Raji (cell line): ENCODE results near the gene WHRN.

Experiments used
- POLR2A ChIP-seq: IDR thresholded peaks from 2 replicates; pipeline ENCODE4 v1.6.1; 2011; ENCODE audit warnings: low read depth, low read length, control low read depth; ENCODE audit not compliant: insufficient read depth

Gene WHRN

GRCh38 chr9:114433086-114433485 lies 72.2 kb downstream of the WHRN start:
- TF ChIP-seq POLR2A = no peak

- TF ChIP-seq POLR2A = no peak
Measured at GRCh38 chr9:114432323-114433067, 72.8 kb downstream of the WHRN start.

GRCh38 chr9:114431770-114432169 lies 73.5 kb downstream of the WHRN start:
- TF ChIP-seq POLR2A = no peak

- TF ChIP-seq POLR2A = no peak
Measured at GRCh38 chr9:114431003-114431402, 74.3 kb downstream of the WHRN start.

GRCh38 chr9:114430457-114430856 lies 74.8 kb downstream of the WHRN start:
- TF ChIP-seq POLR2A = no peak

GRCh38 chr9:114429488-114429887 lies 75.8 kb downstream of the WHRN start:
- TF ChIP-seq POLR2A = no peak

GRCh38 chr9:114428466-114428865 lies 76.8 kb downstream of the WHRN start:
- no peak for TF ChIP-seq POLR2A

- TF ChIP-seq POLR2A = no peak
Measured at GRCh38 chr9:114427644-114428043, 77.6 kb downstream of the WHRN start.

GRCh38 chr9:114426046-114426948 lies 79.0 kb downstream of the WHRN start:
- no peak for TF ChIP-seq POLR2A

- TF ChIP-seq POLR2A = no peak
Measured at GRCh38 chr9:114425126-114425525, 80.1 kb downstream of the WHRN start.

GRCh38 chr9:114424126-114424525 lies 81.1 kb downstream of the WHRN start:
- TF ChIP-seq POLR2A = no peak

GRCh38 chr9:114423181-114423580 lies 82.1 kb downstream of the WHRN start:
- TF ChIP-seq POLR2A = no peak

GRCh38 chr9:114421147-114421546 lies 84.1 kb downstream of the WHRN start:
- no peak for TF ChIP-seq POLR2A

- no peak for TF ChIP-seq POLR2A
Measured at GRCh38 chr9:114419796-114420195, 85.5 kb downstream of the WHRN start.

GRCh38 chr9:114418053-114418452 lies 87.2 kb downstream of the WHRN start:
- TF ChIP-seq POLR2A = no peak

GRCh38 chr9:114417511-114417910 lies 87.8 kb downstream of the WHRN start:
- TF ChIP-seq POLR2A = no peak
